Stimulated activated CD8-positive, alpha-beta memory T cell treated with anti-CD3 and anti-CD28 coated beads, Interleukin-4, amount 100 ng/mL, for 4 hours (primary cell): ENCODE results near the gene DDX52.

Experiments
- DNase-seq, 2 donors: peaks; one replicate each; pipeline ENCODE4 v3.0.0-alpha.2; 2020; ENCODE audit warnings: low read depth in 2 of 2, low spot score in 1 of 2

Gene DDX52

DNA sequence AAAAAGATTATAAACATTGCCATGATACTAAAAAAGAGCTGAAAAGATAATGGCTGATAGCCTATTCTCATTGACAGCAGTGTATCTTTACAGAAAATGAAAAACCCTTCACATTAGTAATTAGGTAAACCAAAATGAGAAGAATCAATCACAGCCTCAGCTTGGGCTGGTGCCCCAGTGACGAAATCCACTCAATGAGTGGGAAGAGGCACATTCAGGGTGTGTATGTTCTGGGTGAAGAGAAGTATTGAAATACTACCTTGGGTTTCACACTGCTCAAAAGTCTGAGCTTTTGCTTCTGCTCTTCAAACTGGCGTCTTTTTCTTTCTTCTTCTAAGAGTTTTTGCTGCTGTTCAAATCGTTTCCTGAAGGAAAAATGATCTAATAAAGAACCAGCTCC, 58.2 kb downstream of the DDX52 start:
- DNase-seq: no peak

DNA sequence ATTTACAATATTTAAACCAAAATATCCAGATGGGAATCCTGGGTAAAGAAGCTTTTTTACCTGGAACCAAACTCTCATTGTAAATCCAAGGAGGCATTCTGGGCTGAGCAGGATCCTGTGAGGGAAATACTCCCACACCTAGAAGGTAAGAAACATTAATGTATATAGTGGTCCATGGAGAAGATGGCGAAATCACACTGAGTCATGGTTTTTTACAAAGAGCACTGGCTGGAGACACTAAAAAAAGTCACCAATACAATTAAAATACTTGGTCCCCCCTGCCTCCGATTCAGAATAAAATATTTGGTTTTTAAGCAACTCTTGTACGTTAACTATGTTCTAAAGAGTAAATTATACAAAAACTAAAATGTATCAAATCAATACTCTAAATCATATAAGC, 67.0 kb downstream of the DDX52 start:
- DNase-seq: no peak

DNA sequence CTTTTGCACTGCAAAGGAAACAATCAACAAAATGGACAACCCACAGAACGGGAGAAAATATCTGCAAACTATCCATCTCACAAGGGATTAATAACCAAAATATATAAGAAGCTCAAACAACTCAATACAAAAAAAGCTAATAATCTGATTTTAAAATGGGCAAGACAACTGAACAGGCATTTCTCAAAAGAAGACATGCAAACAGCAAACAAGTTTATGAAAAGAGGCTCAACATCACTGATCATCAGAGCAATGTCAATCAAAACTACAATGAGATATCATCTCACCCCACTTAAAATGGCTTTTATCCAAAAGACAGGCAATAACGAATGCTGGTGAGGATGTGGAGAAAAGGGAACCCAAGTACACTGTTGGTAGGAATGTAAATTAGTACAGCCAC, 68.8 kb downstream of the DDX52 start:
- no peak for DNase-seq

DNA sequence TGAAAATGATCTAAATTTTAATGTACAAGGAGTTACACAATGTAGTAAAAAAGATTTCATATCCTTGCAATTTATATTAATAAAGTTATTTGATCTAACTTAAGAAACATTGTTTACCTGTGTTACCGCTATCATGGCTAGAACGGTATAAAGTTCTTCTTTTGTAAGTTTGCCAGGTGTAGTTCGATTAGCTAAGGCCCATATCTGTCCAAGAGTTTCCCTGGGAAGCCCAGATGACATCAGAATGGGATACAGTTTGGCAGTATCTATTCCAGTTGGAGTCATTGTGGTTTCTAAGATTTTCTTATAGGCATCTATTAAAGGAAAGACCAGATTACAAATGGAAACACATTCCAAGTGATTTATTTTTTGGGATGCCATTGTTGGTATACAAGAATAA, 71.6 kb downstream of the DDX52 start:
- DNase-seq: no peak

DNA sequence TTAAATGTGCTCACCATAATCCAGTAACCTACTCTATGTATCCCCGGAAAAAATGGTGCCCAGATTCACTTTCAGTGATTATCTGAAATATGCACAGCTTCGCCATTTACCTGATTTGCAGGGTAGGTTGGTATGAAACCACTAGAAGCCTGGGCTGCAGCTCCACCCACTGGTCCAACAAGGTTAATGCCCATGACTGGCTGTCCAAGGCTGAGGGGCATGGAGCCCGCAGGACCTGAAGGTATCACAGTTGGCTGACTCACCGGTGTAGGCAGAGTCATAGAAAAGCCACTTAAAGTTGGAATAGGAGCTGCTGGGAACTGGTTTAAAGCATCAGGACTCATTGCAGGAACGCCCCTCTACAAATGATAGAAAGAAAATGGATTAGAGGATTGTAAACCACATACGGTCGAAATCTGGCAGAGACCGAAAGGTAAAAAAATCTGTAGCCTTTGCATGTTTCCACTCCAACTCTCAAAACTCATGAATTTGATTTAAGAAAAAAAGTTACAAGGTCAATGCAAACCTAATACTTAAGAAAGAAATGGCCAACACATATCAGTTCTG, 72.6 kb downstream of the DDX52 start:
- DNase-seq: no peak

DNA sequence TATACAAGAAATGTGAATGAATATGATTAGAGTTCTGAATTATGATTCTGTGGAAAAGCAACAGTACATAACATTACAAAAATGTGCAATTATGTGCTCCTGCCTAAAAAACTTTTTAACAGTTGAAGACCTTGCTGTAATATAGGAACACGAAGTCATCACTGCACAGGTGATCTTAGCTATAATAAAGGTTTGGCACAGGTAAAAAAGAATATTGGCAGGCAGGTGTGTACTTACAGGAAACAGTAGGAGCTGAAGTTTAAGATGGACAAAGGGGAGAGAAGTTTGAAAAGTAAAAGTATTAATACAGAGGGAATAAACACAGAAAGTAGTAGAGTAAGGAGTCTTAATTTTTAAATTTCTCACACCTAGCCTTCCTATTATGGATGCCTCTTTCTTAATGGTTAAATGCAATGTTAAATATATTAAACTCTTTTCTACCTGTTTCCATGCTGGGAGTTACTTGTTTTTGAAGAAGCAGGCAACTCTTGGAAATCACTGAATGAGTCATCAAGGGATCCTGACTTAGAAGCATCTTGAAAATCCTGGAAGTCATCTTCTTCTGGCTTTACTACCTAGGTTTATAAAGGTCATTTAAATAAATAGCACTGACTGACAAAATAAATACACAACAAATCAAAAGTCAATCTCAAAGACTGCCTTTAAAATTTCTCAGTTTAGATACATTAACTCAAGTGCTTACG, 74.7 kb downstream of the DDX52 start:
- no peak for DNase-seq

DNA sequence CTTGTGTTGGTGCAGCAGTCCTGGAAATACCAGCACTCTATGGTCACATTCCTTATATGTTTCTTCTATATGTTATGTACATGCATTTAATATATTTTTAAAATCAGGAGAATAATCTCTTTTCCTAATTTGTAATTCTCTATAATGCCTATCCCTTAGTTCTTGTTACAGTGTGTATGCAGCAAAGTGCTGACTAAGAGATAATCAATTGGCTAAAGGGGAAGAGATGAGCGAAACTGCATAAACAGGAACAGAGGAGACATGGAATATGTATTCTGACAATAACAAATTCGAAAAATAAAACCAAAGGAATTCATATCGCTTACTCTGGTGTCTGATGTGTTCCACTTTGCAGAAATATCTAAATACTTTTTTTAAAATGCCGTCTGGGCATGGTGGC, 75.7 kb downstream of the DDX52 start:
- DNase-seq: no peak

DNA sequence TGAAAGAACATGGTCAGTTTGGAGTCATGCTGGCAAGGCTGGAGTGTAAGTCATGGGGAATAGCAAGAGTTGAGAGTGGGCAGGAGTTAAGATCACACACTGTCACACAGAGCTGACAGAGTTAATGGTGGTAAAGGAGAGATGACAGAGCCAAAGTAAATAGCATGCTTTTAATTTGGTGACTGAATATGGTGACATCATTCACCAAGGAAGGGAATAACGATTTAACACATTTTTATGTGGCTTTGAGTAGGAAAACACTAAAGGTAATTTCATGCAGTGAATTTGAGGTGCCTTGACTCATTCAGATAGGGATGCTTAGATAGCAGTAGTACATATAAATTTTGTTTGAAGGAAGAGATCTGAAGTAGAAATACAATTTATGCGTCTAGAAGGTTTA, 76.1 kb downstream of the DDX52 start:
- no peak for DNase-seq

DNA sequence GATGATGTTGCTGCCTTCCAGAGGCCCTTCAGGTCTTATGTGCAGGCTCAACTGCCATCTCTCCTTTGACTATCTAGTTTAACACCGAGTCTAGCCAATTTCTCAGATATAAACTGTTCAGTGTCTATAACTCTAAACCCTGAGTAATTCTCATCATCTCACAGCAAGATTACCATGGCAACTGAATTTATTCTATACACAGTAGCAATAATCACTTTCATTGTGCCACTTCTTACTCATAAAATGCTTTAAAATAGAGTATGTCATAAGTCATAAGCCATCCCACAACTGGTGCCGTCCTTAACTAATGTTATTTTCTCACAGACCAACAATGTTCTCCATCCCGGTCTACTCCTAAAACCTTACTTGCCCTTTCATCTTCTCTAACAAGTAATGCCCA, 79.0 kb downstream of the DDX52 start:
- no peak for DNase-seq

DNA sequence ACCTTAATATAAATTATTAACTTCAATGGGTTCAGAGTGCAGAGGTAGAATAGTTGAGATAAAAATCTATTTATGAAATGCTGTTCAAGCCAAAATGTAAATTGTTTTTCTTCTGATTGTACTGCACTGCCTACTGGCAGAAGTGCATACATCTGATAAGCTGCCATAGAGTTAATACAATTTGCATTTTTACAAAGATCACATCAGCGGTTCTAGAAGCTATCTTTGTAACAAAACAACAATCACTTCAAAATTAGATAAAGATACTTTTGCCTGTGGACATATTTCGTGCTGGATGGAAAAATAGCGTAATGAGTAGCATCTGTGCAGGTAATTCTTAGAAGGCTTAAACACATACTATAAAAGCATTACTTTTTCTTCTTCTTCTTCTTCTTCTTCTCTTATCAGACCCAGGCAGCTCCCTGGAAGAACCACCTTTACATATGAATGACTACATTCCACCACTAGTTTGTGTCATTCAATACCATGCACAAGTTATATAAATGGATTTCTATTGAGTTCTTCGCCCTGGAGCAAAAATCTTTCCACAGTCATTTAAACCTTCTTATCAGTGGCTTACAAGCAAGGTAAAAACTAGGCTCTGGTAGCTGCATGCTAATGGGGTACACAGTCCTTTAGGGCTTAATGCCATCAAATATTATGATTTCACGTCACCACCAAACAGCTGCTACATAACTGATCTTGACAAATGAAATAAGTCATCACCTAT, 81.1 kb downstream of the DDX52 start:
- no peak for DNase-seq
